GM11168 (cell line): ENCODE data around the gene TIMM50.
"Not testable (repeated sequence)": the region's sequence is repeated elsewhere in the genome, so short reads cannot be mapped to it uniquely, and the experiment has no call there.

Source experiments
- in situ Hi-C: fragments of 300-500 bp; cut with MboI; formaldehyde crosslinking; loops from one replicate; pipeline ENCODE4 v1.12.0; 2022; ENCODE audit warnings: low sequenced_read_pairs; ENCODE audit not compliant: unreplicated experiment

The TIMM50 gene

DNA sequence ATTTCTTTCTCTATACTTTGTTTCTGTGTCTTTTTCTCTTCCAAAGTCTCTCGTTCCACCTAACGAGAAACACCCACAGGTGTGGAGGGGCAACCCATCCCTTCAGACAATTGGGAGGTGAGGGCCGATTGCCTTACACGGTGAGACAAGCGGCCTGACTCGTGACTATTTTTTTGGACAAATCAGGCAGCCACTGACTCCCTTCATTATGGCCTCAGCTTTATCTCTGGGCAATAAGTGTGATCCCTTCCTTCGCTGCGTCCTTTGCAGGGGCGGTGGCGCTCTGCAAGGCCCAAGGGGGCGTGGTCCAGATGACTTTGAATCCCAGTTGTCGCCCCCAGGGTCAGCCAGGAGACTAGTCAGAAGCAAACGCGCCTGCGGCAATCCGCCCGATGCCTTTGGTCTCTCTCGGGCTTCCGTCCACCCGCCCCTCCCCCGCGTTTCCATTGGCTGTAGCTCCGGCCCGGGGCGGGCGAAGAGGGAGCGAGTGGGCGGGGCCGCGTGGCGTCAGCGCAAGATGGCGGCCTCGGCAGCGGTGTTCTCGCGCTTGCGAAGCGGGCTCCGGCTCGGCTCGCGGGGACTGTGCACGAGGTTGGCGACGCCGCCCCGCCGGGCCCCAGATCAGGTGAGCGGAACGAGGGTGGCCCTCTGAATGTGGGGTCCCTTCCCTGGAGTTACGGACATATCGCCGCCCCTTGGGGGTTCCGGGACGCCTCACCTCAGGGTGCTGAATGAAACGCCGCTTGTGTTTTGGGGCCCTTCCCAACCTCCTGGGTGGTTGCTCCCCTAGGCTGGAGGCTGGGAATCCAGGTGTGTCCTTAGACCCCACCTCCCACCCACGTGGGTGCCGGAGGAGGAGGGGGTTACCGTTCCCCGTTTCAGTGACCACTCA, at the start of gene TIMM50:
Gene TIMM50 (plus strand): TSS at position 502 of the 892 bp plus-strand sequence. CDS start 16 bp downstream, at position 518.
- in situ Hi-C loops = no loop called here

DNA sequence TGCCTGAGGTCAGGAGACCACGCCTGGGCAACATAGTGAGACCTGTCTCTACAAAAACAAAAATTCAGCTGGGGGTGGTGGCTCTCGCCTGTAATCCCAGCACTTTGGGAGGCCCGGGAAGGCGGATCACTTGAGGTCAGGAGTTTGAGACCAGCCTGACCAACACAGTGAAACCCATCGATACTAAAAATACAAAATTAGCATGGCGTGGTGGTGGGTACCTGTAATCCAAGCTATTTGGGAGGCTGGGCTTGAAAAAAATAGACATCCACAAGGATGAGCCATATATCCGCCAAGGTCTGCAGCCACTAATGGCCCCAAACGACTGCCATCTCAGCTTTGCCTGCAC, 48.0 kb upstream of the TIMM50 start:
- in situ Hi-C loops = no loop called here

DNA sequence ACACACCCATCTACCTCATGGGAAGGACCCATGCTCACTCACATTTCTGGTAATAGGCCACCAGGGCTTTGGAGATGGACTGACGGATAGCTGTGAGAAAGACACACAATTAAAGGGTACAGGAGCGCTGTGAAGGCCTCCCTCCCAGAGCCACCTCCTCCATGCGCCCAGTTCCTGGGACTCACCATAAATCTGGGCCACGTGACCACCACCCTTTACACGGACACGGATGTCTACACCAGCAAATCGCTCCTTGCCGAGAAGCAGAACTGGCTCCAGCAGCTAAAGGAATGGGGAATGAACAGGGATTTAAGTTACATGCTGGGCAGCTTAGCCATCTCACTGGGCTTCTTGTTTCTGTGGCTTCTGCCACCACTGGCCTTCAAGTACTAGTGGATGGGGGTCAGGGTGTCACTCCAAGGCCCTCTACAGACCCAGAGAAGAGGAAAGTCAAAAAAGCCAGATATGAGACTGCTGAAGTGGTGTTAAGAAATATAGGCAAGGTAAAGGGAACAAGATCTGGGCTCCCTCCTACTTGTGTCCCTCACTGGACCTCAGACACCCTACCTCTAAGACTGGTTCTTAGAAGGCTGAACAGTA, 47.1 kb upstream of the TIMM50 start:
- in situ Hi-C loops = no loop called here

DNA sequence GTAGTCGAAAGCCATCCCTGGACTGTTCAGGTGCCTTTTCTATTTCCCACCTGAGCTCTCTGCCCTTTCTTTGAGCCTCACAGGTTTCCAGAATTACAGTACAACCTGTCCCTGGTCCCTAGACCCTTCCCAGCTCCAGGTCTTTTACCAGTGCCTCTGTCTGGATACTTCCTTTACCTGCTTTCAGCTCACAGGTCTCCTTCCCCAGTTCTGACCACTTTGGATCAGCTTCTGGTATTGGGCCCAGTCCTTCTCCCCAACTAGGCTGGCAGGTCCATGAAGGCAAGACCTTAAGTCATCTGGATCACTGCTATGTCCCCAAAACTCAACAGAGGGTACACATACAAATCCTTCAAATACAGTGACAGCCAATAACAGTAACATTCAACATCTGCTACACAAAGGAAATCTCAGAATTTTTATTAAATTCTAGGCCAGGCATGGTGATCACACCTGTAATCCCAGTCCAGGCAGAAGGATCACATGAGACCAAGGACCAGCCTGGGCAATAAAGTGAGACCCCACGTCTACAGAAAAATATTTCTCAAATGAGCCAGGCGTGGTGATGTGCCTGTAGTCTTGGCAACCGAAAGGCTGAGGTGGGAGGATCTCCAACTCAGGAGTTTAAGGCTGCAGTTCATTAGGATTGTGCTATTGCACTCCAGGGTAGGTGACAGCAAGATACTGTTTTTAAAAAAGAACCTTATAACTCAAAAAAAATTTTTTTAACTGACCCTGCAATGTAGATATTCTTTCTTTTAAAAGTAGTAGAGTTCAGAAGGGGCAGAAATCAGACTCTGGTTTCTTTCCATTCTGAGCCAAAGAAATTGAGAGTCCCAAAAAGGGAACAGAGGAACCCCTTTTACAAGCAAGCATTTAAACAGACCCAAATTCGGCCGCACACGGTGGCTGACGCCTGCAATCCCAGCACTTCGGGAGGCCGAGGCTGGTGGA, 46.2 kb upstream of the TIMM50 start:
- in situ Hi-C loops = no loop called here

DNA sequence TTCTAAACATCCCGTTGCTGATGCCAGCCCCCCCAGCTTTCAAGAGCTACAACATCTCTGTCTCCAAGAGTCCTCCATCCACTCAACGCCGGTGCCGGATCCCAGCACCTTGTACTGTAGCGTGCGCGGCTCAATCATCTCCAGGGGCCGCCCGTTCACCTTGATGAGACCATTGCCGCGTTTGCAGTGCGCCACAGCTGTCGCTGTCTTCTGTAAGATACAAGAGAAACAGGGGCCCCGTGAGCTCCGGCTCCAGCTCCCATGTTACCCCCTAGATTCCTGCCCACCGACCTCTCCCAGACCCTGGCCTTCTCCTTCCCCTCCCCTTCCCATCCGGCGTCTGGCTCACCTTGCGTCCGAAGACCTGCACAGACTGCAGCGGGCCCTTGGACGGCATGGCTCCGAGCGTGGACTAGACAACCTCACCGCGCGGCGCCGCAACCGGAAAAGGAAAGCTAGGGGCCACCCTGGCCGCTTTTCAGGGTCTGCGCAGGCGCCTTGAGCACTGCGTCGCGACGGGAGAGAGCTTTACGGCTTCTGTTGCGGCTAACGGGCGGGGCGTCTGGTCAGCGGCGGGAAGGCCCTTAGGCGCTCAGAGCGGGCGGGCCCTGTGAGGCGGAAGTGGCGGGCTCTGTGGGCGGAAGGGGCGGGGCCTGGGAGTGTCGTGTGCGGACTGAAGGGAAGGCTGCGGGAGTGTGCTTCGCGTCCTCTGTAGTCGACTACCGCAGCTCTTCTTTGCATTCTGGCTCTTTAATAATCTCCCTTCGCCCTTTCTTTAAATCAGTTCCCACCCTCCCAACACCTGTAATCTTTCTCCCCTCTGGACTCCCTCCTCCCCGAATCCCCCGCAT, 44.9 kb upstream of the TIMM50 start, which contains the start of gene RPS16:
Gene RPS16 (minus strand): TSS at position 451 of the 851 bp plus-strand sequence. CDS start 54 bp downstream, at position 397.
- in situ Hi-C loops = no loop called here

DNA sequence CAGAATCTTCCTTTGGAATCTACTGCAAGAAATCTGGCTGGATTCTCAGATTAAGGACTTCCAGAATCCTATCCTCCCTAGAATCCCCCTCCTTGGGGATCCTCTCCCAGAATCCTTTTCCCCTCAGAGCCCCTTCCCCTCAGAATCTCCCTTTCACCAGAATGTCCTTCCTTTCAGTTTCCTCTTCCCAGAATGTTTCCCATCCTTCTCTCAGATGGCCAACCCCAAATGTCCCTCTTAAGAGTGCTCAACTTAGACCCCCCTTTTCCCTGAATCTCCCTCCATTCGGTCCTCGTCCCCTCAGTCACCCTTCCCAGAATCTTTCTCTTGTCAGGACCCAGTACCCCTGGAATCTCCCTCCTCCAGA, 44.3 kb upstream of the TIMM50 start:
- in situ Hi-C loops = no loop called here

DNA sequence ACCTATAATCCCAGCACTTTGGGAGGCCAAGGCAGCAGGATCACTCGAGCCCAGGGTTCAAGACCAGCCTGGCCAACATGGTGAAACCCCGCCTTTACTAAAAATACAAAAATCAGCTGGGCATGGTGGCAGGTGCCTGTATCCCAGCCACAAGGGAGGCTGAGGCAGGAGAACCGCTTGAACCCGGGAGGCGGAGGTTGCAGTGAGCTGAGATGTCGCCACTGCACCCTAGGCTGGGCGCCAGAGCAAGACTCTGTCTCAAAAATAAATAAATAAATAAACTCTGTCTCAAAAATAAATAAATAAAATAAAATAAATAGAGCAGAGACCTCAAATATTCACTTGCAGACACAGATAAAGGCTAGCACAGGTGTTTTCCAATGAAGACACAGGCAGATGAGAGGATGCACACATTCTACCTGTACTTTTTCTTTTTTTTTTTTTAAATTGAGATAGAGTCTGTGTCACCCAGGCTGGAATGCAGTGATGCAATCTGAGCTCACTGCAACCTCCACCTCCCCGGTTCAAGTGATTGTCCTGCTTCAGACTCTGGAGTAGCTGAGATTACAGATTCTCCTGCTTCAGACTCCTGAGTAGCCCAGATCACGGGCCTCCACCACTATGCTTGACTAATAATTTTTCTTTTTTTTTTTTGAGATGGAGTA, 42.2 kb upstream of the TIMM50 start:
- in situ Hi-C loops = no loop called here

DNA sequence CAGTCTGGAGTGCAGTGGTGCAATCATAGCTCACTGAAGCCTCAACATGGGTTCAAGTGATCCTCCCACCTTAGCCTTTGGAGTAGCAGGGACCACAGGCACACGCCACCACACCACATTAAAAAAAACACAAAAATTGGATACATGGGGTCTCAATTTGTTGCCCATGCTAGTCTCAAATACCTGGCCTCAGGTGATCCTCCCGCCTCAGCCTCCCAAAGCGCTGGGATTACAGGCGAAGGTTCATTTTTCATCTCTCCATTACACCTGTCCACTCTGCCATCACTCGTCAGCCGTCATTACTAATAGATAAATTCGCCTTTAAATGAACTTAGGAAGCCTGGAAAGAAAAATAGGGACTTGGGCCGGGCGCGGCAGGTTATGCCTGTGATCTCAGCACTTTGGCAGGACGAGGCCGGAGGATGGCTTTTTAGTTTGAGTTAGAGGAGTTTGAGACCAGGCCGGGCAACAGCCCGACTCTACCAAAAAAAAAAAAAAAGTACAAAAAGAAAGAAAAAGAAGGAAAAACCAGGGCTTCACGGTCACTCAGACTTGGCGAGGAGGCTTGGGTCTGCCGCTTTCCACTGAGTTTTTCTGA, 35.9 kb upstream of the TIMM50 start:
- in situ Hi-C loops = no loop called here

DNA sequence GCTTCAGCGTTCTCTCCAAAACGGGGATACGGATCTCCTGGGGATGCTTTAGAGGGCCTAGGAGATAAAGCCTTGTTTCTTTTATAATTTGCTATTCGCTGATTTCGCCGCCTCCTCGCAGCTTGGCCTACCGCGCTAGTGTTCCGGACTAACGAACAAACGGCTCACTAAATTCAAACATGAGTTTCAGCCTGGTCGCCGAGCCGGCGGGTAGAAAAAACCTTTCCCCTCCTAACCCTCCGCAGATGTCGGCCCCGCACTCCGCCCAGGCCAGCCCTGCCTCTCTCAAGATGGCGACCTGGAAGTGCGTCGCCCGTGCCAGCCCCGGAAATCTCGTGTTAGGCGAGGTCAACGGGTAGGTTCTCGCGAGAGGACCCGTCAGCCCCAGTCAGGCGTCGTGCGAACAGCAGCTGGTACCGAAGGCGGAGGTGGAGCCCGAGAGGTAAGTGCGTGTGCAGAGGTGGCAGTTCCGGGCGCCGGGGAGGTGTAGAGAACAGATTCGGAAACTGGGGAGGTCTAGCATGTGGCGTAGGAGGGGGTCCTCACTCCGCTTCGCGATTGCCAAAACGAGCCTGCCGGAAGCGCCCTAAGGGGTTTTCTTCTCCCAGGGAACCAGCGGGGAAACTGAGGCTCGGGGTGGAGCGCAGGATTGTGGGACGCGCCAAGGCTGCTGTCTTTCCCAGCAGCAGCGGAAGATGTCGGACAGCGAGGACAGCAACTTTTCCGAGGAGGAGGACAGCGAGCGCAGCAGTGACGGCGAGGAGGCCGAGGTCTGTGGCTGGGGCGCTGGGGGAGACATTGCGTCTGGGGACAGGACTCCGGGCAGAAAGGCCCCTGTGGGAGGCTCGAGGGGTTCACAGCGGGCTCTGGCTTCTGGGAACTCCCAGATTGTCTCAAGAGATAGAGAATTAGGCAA, 35.2 kb upstream of the TIMM50 start, which contains the start of gene SUPT5H:
Gene SUPT5H (plus strand): TSS at position 387 of the 916 bp plus-strand sequence. CDS start 309 bp downstream, at position 696.
- in situ Hi-C loops = no loop called here

DNA sequence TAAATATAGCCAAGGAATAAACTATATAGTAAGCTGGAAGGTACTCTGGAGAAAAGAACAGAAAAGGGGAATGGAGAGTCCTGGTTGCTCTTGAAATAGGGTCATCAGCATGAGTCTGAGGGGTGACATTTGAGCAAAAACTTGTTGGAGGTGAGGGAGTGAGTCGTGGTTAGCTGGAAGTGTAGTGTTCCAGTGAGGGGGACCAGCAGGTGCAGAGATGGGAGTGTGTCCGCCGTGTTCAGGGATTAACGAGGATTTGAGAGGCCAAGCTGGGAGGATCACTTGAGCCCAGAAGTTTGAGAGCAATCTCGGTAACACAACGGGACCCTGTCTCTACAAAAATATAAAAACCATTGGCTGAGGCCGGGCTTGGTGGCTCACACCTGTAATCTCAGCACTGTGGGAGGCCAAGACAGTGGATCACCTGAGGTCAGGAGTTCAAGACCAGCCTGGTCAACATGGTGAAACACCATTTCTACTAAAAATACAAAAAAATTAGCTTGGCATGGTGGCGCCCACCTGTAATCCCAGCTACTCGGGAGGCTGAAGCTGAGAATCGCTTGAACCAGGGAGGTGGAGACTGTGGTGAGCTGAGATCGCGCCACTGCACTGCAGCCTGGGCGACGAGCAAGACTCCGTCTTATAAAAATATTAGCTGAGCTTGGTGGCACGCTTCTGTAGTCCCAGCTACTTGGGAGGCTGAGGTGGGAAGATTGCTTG, 34.1 kb upstream of the TIMM50 start:
- in situ Hi-C loops = no loop called here

DNA sequence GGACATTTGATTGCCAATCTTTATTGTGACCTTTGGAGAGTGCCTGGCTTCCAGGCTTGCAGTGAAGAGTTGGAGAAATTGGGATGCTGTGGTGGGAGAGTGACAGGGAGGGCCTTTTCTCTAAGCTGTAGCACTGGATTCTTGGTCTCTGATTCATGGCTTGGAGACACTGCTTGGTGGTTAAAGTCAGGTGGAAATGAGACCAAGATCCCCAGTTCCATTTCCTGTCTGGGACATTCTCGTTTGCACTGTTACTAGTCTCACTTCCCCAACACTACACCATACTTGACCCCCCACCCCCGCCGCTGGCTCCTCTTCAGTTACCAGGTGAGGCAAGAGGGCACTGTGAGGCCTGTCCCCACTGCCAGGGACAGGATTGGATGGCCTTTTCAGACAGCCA, 32.4 kb upstream of the TIMM50 start:
- in situ Hi-C loops = no loop called here

DNA sequence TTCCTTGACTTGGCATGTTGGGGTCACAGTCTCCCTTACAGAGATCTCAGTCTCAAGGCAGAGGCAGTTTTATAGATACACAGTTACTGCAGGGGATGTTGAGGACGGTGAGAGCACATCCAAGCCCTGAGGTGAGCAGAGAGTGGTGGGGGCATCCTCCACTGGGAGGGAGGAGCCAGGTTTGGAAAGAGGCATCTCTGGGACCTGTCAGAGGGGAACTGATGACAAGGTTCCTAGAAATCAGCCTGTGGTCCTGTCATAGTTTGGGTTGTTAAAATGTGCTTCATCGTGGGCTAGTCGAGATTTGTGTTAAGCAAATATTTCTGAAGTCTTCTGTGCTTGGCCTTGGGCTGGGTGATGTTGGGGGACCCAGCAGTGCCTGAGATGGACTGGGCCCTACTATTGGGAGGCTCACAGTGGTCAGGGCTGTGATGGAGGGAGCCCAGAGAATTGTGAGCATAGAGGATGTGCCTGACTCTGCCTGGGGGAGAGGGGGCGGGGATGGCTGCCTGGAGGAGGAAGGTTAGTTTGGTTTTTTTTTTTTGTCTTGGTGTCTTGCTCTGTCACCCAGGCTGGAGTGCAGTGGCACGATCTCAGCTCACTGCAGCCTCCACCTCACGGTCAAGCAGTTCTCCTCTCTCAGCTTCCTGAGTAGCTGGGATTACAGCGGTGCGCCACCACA, 31.4 kb upstream of the TIMM50 start:
- in situ Hi-C loops = no loop called here

DNA sequence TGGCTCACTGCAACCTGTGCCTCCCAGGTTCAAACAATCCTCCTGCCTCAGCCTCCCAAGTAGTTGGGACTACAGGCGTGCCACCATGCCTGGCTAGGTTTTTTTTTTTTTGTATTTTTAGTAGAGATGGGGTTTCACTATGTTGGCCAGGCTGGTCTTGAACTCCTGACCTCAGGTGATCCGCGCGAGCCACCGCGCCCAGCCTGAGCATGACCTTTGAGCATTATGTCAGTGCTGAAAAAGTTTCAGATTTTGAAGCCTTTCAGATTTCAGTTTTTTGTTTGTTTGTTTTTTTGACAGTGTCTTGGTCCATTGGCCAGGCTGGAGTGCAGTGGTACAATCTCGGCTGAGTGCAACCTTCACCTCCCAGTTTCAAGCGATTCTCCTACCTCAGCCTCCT, 29.4 kb upstream of the TIMM50 start:
- in situ Hi-C loops = not testable (repeated sequence)

DNA sequence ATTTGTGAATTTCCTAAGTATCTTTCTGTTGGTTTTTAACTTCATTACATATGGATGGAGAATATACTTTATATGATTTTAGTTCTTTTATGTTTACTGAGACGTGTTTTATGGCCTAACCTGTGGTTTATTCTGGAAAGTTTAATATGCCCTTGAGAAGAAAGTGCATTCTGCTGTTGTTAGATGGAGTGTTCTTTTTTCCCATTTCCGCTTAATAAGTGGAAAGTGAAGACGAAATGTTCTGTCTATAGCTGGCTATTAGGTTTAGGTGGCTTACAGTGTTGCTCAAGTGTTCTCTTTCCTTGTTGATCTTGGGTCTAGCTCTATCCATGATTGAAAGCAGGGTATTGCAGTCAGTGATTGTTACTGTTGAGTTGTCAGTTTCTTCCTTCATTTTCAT, 17.2 kb upstream of the TIMM50 start:
- in situ Hi-C loops = no loop called here

DNA sequence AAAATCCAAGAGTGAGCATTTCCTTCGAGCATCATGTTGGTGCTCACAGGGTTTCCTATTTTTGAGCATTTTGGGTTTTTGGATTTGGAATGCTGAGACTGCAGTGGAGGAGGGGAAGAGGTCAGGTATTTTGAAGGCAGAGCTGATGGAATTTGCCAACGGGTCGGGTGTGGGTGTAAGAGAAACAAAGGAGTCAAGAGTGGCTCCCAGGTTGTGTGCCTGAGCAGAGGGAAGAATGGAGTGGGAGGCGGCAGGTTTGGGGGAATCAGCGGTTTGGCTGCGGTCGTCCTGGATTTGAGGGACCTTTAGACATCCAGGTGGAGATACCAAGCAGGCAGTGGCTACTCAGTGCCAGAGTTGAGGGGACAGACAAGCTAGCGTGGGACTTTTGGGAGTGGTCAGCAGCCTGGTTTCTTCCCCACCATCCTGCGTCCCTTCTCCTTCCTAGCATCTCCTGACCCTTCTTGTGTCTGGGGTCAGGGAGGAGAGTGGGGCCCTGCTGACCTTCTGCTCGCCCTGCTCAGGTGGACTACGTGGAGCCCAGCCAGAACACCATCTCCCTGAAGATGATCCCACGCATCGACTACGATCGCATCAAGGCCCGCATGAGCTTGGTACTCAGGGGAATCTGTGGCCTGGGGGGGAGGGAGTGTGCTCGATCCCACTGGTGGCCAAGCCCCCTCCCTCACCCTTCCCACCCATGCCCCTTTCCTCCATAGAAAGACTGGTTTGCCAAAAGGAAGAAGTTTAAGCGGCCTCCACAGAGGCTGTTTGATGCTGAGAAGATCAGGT, 14.5 kb upstream of the TIMM50 start:
- in situ Hi-C loops = no loop called here

DNA sequence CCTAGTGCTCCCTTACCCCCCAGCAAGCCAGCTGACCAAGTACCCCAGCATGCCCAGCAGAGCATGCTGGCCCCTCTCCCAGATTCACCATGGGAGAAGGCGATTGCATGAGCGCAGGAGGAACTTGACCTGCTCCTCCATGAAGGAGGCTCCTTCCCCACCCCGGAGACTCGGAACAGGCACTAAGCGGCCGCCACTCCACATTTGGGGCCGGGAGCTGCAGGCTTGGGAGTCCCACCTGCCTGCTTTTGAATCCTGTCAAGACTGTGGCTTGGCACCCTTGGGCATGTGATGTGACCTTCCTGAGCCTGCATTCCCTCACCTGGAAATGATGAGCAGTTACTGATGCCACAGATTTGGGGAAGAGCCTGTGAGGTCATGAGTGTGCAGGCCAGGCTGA, 12.7 kb upstream of the TIMM50 start:
- in situ Hi-C loops = no loop called here
